K562 treated with DMSO at 1 percent for 24 hours (cell line): Measurements from ENCODE around the gene MAJIN. TPM values are rescaled to one million over a fixed set of nuclear protein-coding genes. Genes with fewer than 3 reads are reported as not detected.

Experiments
- total RNA-seq: library from RNA; unstranded; fragments of 300-600 nt; gene quantifications from 2 replicates; pipeline ENCODE4 v1.2.3, GENCODE V29; 2022; ENCODE audit warnings: low read depth; ENCODE audit not compliant: insufficient read depth

Gene MAJIN
- total RNA-seq: 0.31 TPM in 1 of 2 replicates, not detected in the other

GRCh38 chr11:64971421-64972233 lies at the start of gene MAJIN:
Gene MAJIN (minus strand): TSS chr11:64972108. CDS start chr11:64959405, 12,703 bp downstream.

GRCh38 chr11:65013888-65014725 lies 42.2 kb upstream of the MAJIN start, which contains the start of gene ARL2:
Gene ARL2 (plus strand): TSS chr11:65014160. CDS start chr11:65014208, 48 bp downstream.

GRCh38 chr11:64996710-64997380 lies 24.9 kb upstream of the MAJIN start, which contains the start of gene BATF2:
Gene BATF2 (minus strand): TSS chr11:64996971. CDS start chr11:64996914, 57 bp downstream.

GRCh38 chr11:64935359-64936081 lies 36.4 kb downstream of the MAJIN start, which contains the start of gene GPHA2:
Gene GPHA2 (minus strand): TSS chr11:64935893. CDS start chr11:64935460, 433 bp downstream.

GRCh38 chr11:64923944-64924909 lies 47.7 kb downstream of the MAJIN start, which contains the start of gene PPP2R5B:
Gene PPP2R5B (plus strand): TSS chr11:64924689. CDS start chr11:64925735, 1,046 bp downstream.

GRCh38 chr11:64916775-64917662 lies 54.9 kb downstream of the MAJIN start, which contains the start of gene ATG2A:
Gene ATG2A (minus strand): TSS chr11:64917209. CDS start chr11:64917135, 74 bp downstream.

Other genes with a start within 250 kb of the MAJIN start
- 0.12 TPM in 1 of 2 replicates, not detected in the other for gene NRXN2, start 248.9 kb downstream of the MAJIN start, total RNA-seq
- gene RASGRP2, start 228.0 kb downstream of the MAJIN start, total RNA-seq: 4.1 and 9.6 TPM in 2 replicates
- gene PYGM, start 212.1 kb downstream of the MAJIN start, total RNA-seq: 3.0 and 3.3 TPM in 2 replicates
- gene SF1, start 193.6 kb downstream of the MAJIN start, total RNA-seq: 112 and 115 TPM in 2 replicates
- gene MAP4K2, start 168.9 kb downstream of the MAJIN start, total RNA-seq: 14.9 and 18.6 TPM in 2 replicates
- gene MEN1, start 161.6 kb downstream of the MAJIN start, total RNA-seq: 49.6 and 56.7 TPM in 2 replicates
- gene CDC42BPG, start 127.5 kb downstream of the MAJIN start, total RNA-seq: 8.8 and 8.9 TPM in 2 replicates
- gene EHD1, start 93.5 kb downstream of the MAJIN start, total RNA-seq: 69.7 and 74.6 TPM in 2 replicates
- gene ATG2A, start 54.9 kb downstream of the MAJIN start, total RNA-seq: 70.0 and 70.9 TPM in 2 replicates
- gene PPP2R5B, start 47.4 kb downstream of the MAJIN start, total RNA-seq: 15.6 and 16.7 TPM in 2 replicates
- gene GPHA2, start 36.2 kb downstream of the MAJIN start, total RNA-seq: not detected in 2 replicates
- 10.3 TPM in 2 replicates for gene BATF2, start 24.9 kb upstream of the MAJIN start, total RNA-seq
- 131 and 142 TPM in 2 replicates for gene ARL2, start 42.1 kb upstream of the MAJIN start, total RNA-seq
- gene SNX15, start 55.3 kb upstream of the MAJIN start, total RNA-seq: 53.8 and 58.4 TPM in 2 replicates
- gene SAC3D1, start 69.1 kb upstream of the MAJIN start, total RNA-seq: 65.7 and 77.0 TPM in 2 replicates
- gene NAALADL1, start 86.4 kb upstream of the MAJIN start, total RNA-seq: 0.61 TPM in 1 of 2 replicates, not detected in the other
- 83.8 and 84.5 TPM in 2 replicates for gene CDCA5, start 111.9 kb upstream of the MAJIN start, total RNA-seq
- gene ZFPL1, start 112.1 kb upstream of the MAJIN start, total RNA-seq: 72.4 and 80.5 TPM in 2 replicates
- gene VPS51, start 124.1 kb upstream of the MAJIN start, total RNA-seq: 133 and 154 TPM in 2 replicates
- 34.6 and 41.2 TPM in 2 replicates for gene TM7SF2, start 139.8 kb upstream of the MAJIN start, total RNA-seq
- gene ZNHIT2, start 145.6 kb upstream of the MAJIN start, total RNA-seq: 52.0 and 61.4 TPM in 2 replicates
- 1,172 and 1,237 TPM in 2 replicates for gene FAU, start 150.0 kb upstream of the MAJIN start, total RNA-seq
- 82.6 and 89.4 TPM in 2 replicates for gene MRPL49, start 150.2 kb upstream of the MAJIN start, total RNA-seq
- 60.9 and 64.4 TPM in 2 replicates for gene SYVN1, start 162.4 kb upstream of the MAJIN start, total RNA-seq
- gene SPDYC, start 198.1 kb upstream of the MAJIN start, total RNA-seq: 24.4 and 27.1 TPM in 2 replicates
- gene CAPN1, start 209.8 kb upstream of the MAJIN start, total RNA-seq: 212 and 218 TPM in 2 replicates